Activated CD8-positive, alpha-beta memory T cell treated with anti-CD3 and anti-CD28 coated beads for 4 hours (primary cell): ENCODE measurements around the gene A2ML1.
"Not testable (repeated sequence)": the region's sequence is repeated elsewhere in the genome, so short reads cannot be mapped to it uniquely, and the experiment has no call there.

ENCODE experiments used
- DNase-seq, 2 donors: peaks; one replicate each; pipeline ENCODE4 v3.0.0-alpha.2; 2020; ENCODE audit warnings: low read depth in 2 of 2

A2ML1 gene

GRCh38 chr12:8906266-8907180 is 84.1 kb downstream of the A2ML1 start:
- DNase-seq: no peak

GRCh38 chr12:8907513-8907912 is 85.1 kb downstream of the A2ML1 start:
- no peak for DNase-seq

DNA sequence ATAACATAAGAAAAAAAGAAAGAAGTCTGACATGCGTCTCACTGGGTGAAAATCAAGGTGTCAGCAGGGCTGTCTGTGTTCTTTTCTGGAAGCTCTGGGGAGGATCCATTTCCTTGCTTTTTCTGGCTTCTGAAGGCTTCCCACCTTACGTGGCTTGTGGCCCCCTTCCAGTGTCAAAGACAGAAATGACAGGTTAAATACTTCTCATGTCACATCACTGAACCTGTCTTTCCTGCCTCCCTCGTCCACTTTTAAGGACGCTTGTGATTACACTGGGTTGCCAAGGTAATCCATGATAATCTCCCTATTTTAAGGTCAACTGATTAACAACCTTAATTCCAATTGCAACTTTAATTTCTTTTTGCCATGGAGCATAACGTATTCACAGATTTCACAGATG is 87.3 kb downstream of the A2ML1 start:
- DNase-seq: no peak

- DNase-seq: no peak
Observed at GRCh38 chr12:8911606-8912268, 89.3 kb downstream of the A2ML1 start.

DNA sequence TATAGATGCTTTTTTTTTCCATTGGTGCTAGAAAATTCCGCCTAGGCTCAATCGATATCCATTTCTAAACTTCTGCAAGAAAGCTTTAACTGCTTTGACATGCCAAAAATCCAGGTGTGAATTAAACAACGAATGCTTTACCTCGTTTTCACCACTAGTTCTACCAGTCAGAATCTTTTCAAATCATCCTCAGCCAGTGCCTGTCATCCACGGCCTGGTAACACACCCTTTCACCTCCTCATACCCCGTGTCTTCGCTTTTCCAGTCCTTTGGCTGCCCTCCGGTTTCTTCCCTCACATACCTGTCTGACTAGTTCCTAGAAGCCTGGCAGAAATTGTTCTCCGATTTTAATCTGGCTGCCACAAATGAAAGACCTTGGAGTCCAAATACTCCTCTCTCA is 90.5 kb downstream of the A2ML1 start:
- no peak for DNase-seq

- no peak for DNase-seq
Observed at GRCh38 chr12:8913702-8914032, 91.2 kb downstream of the A2ML1 start.

- DNase-seq: peak; percentile 55 to 60
Observed at GRCh38 chr12:8914033-8914715, 91.8 kb downstream of the A2ML1 start, which contains the start of gene PHC1. Gene PHC1, plus strand, starts transcription at chr12:8914509. Its CDS starts 3,169 bp downstream, at chr12:8917678.

DNA sequence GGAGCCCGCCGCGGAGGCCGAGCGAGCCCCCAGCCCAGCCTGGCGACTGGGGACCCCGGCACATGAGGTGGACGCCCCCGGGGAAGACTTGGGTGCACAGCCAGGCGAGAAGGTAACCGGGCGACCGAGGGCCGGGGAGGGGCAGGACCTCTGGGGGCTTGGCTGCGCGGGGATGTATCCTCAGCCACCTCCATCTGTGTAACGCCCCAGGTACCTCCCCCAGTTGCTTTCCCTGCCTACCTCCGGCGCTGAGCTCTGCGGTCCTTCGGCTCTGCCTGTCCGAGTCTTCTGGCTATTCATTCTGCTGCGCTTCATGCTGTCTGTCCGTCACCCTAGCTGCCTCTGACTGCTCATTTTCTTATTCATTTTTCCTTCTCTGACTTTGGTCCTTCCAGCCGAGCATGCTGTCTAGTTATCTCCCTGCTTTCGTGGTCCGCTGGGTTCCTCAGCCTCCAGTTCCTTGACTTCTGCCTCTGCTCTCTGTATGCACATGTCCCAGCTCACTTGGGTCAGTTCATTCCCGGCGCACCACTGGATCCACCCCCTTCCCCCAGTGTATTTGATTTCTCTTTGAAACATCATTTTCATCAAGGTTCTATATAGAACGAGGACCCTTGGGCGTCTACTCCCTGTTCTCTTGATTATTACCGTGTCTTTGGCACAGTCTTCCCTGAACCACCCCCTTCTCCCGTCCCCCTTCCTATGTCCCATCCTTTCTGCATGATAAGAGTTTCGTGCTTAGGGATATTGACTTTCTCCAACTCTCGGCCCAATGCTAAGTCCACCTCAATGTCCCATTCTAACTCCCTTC is 92.5 kb downstream of the A2ML1 start:
- peak; percentile 14 to 25 for DNase-seq

- no peak for DNase-seq
Observed at GRCh38 chr12:8916154-8916553, 93.7 kb downstream of the A2ML1 start.

DNA sequence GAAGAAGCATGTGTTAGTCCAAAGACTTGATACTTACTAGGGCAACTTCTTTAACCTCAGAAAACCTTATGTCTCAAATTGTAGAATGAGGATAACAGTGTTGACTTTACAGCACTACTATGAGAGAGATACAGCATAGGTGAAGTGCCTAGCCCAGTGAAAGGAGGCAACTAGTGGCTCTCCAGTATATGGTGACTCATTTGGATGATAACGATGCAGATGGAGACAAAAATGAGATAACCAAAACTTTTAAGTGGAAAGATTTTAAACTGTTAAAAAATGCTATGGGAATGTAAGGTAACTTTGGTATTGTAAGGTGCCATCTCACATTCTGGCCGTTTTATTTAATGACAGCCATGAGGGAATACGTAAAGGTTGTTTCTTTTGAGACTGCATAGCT is 94.6 kb downstream of the A2ML1 start:
- no peak for DNase-seq

GRCh38 chr12:8917751-8918150 is 95.3 kb downstream of the A2ML1 start:
- DNase-seq: no peak

- DNase-seq: not testable (repeated sequence)
Observed at GRCh38 chr12:8919643-8920042, 97.2 kb downstream of the A2ML1 start.

- no peak for DNase-seq
Observed at GRCh38 chr12:8922544-8922943, 100.1 kb downstream of the A2ML1 start.
